AG04450 (cell line): Measurements from ENCODE around the gene SF3B5. TPM values are rescaled to one million over a fixed set of nuclear protein-coding genes. Genes with fewer than 3 reads are reported as not detected.

Source experiments
- CTCF ChIA-PET: fragments of 300-600, 350-600 bp; formaldehyde crosslinking; extraction: SDS; loops from one replicate; lab custom pipeline; 2022; ENCODE audit warnings: antibody characterized with exemption, inconsistent platforms; lab: Charles Lee
- POLR2A ChIA-PET: fragments of 350-600 bp; formaldehyde crosslinking; extraction: SDS; loops from one replicate; lab custom pipeline; 2021; ENCODE audit warnings: antibody characterized with exemption, inconsistent platforms; lab: Yijun Ruan, JAX
- DNase-seq: peaks from one replicate; pipeline ENCODE4 v3.0.0-alpha.2; 2011; ENCODE audit warnings: low read depth, low spot score
- H3K27ac ChIP-seq: one replicate; pipeline ENCODE4 v1.5.1; 2012; ENCODE audit warnings: low read depth, low read length, control low read depth
- H3K27me3 ChIP-seq: one replicate; pipeline ENCODE4 v1.6.0; 2012; ENCODE audit warnings: low read length; ENCODE audit not compliant: control insufficient read depth, insufficient read depth
- H3K4me3 ChIP-seq: 2 replicates; pipeline ENCODE4 v1.5.1; 2011; ENCODE audit warnings: mild to moderate bottlenecking, low read depth, low read length, control low read depth
- H3K9me3 ChIP-seq: 2 replicates; pipeline ENCODE4 v1.5.1; 2012; ENCODE audit warnings: low read length; ENCODE audit not compliant: control insufficient read depth, insufficient read depth
- polyA plus RNA-seq: library from polyadenylated mRNA; depleted of rRNA; stranded (reverse); fragments of >200 nt; gene quantifications from 2 replicates; pipeline ENCODE4 v1.2.3, GENCODE V29; 2011
- TF ChIP-seq, protein P1 (sequence below): IDR thresholded peaks from 2 replicates; pipeline ENCODE4 v1.5.1; 2011; ENCODE audit warnings: low read depth, low read length, control low read depth, inconsistent platforms

Gene SF3B5
- polyA plus RNA-seq, 1 experiment, result 152 TPM

DNA sequence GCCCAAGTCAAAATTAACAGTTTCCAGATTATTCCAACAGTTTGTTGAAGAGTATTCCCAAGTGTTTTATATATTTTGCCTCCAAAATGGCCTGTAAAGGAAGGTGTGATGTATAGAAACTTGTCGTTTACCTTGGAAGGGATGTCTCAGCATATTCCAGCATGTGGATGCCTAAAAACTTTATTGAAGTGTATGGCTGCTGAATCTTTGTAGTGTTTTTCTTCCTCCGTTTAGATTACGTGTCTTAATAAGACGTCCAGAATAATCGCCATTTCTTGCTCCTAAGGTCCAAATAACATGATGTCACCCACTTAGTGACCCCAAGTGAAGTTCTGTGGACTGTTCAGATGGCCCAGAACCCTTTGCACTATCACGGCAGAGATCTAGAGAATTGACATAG, 18.0 kb upstream of the SF3B5 start:
- Histone ChIP-seq H3K9me3 (no peaks in the 10 kb centered on the region), H3K27ac (no peak overlapping the region), H3K27me3 (peaks cover 2% of the 10 kb centered on the region), H3K4me3 (no peak overlapping the region)
- TF ChIP-seq, protein P1, sequence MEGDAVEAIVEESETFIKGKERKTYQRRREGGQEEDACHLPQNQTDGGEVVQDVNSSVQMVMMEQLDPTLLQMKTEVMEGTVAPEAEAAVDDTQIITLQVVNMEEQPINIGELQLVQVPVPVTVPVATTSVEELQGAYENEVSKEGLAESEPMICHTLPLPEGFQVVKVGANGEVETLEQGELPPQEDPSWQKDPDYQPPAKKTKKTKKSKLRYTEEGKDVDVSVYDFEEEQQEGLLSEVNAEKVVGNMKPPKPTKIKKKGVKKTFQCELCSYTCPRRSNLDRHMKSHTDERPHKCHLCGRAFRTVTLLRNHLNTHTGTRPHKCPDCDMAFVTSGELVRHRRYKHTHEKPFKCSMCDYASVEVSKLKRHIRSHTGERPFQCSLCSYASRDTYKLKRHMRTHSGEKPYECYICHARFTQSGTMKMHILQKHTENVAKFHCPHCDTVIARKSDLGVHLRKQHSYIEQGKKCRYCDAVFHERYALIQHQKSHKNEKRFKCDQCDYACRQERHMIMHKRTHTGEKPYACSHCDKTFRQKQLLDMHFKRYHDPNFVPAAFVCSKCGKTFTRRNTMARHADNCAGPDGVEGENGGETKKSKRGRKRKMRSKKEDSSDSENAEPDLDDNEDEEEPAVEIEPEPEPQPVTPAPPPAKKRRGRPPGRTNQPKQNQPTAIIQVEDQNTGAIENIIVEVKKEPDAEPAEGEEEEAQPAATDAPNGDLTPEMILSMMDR, result no peak
- POLR2A ChIA-PET, result no interaction called here
- DNase-seq, result no peak
- CTCF ChIA-PET, result interaction anchor here (0.6 to 1.7 kb wide), 2 partner anchors 8 to 171 kb away, joined by 4 to 8 read pairs; no protein-coding TSS in a partner anchor

GRCh38 chr6:144110210-144110609, 14.8 kb upstream of the SF3B5 start:
- H3K4me3 ChIP-seq, result no peak overlapping the region
- no peaks in the 10 kb centered on the region for H3K9me3 ChIP-seq
- POLR2A ChIA-PET, result no interaction called here
- no peak overlapping the region for H3K27ac ChIP-seq
- DNase-seq, result no peak
- CTCF ChIA-PET, result interaction anchor here (1.0 kb wide), 1 partner anchor 106 kb away, joined by 4 read pairs; no protein-coding TSS in a partner anchor
- H3K27me3 ChIP-seq, result peaks cover 2% of the 10 kb centered on the region
- TF ChIP-seq, protein P1, result no peak

GRCh38 chr6:144106206-144106605, 10.8 kb upstream of the SF3B5 start:
- CTCF ChIA-PET, result interaction anchor here (1.2 to 1.6 kb wide), 4 partner anchors 108 to 375 kb away, joined by 3 to 12 read pairs (median 6); no protein-coding TSS in a partner anchor
- DNase-seq, result no peak
- Histone ChIP-seq H3K9me3 (no peaks in the 10 kb centered on the region), H3K4me3 (no peak overlapping the region), H3K27me3 (peaks cover 2% of the 10 kb centered on the region), H3K27ac (no peak overlapping the region)
- POLR2A ChIA-PET, result interaction anchor here (0.7 kb wide), 1 partner anchor 177 kb away, joined by 3 read pairs; no protein-coding TSS in a partner anchor
- TF ChIP-seq, protein P1, result no peak

DNA sequence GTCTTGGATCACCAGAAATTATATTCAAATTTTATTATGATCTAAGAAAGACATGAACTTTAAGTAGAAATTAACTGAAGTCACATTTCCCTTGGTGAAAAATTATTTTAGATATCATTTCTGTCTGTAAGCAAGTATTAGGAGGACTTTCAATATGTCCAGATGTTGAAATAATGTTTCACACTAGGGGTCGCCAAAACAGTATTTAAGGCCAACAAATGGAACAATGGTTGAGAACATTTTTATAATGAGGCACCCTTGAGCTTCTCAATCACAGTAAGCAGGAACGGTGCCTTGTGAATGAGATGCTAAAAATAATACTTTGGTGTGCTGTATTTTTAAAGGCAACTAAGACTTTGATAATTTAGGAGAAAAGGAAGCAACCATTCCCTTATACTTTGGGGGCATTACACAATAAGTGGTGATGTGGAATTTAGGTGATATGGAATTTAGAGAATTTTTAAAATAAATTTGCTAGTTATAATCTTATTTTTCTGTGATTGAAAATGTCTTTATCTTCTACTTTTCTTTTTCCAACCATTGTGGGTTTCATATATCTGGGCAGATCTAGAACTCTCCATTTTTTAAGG, 9.6 kb upstream of the SF3B5 start:
- ChIA-PET CTCF (interaction anchor here (0.6 to 1.6 kb wide), 17 partner anchors 9 to 480 kb away, joined by 3 to 15 read pairs (median 3); no protein-coding TSS in a partner anchor), POLR2A (no interaction called here)
- no peak overlapping the region for H3K4me3 ChIP-seq
- DNase-seq, result peak; percentile 29
- H3K9me3 ChIP-seq, result no peaks in the 10 kb centered on the region
- no peak overlapping the region for H3K27ac ChIP-seq
- TF ChIP-seq, protein P1, result peak; percentile 73
- no peaks in the 10 kb centered on the region for H3K27me3 ChIP-seq

GRCh38 chr6:144104488-144104887, 9.1 kb upstream of the SF3B5 start:
- no peak overlapping the region for H3K27ac ChIP-seq
- POLR2A ChIA-PET, result no interaction called here
- DNase-seq, result no peak
- TF ChIP-seq, protein P1, result no peak
- no peak overlapping the region for H3K4me3 ChIP-seq
- H3K9me3 ChIP-seq, result no peaks in the 10 kb centered on the region
- CTCF ChIA-PET, result interaction anchor here (0.8 to 1.6 kb wide), 9 partner anchors 10 to 465 kb away, joined by 3 to 15 read pairs (median 3); no protein-coding TSS in a partner anchor
- H3K27me3 ChIP-seq, result no peaks in the 10 kb centered on the region
